Measurements from ENCODE around the gene PPP1R18.

PPP1R18 gene

DNA sequence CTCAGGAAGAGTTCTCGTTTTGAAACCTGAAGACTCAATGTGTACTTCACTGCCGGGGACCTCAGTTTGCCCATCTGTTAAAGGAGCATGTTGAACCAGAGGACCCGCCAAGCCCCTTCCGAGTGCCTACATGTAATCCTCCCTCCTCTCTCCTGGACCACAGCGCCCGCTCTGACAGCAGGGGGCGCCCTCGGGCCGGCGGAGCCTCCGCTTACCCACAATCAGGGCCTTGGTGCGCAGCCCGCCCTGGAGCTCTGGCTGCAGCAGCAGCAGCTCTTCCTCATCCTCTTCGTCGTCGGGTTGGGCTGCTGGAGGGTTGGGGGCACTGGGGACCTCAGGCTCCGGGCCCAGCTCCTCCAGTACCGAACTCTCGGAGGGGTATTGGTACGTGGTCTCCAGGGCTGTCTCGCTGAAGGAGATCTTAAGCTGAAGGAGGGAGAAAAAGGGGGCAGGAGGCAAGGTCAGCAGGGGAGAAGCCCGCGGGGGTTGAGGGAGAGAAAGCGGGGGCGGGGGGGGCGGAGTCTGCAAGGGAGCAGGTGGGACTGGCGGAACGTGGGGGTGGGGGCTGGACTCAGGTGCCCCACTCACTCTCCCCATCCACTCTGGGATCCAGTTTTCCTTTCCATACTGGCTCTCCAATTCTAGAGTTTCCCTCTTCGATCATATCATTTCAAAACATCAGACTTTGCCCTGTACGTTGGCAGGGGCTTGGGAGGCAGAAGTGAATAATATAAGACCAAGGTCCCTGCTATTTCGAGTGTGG is 7.3 kb downstream of the PPP1R18 start:
- no peak overlapping the region for H3K14ac ChIP-seq (ENCODE audit: low read length in 2 of 2)
- peaks cover 21% of the 10 kb centered on the region for H3K4me1 ChIP-seq (ENCODE audit: control insufficient read depth, insufficient read depth, low read depth, low read length)
- H2BK120ac ChIP-seq (ENCODE audit: low read depth, low read length), result no peak overlapping the region
- peak overlapping the region; percentile 14 to 70 for H3K4me3 ChIP-seq (ENCODE audit: insufficient read depth in 1 of 2, low read depth in 1 of 2, low read length in 2 of 2)
- WGBS, result 16% methylated on average over 25 of the region's 31 CpGs
- no peak overlapping the region for H3K23ac ChIP-seq (ENCODE audit: low read length in 2 of 2)
- H3K9ac ChIP-seq (ENCODE audit: low read length), result peak overlapping the region; percentile 83
- H4K91ac ChIP-seq (ENCODE audit: low read length), result no peak overlapping the region
- H2AFZ ChIP-seq (ENCODE audit: low read depth, low read length), result no peak overlapping the region
- H4K8ac ChIP-seq (ENCODE audit: low read length), result no peak overlapping the region
- H2BK15ac ChIP-seq (ENCODE audit: low read depth, poor library complexity, severe bottlenecking), result no peak overlapping the region
- H3K79me1 ChIP-seq (replicated peaks; ENCODE audit: low read length, poor library complexity, severe bottlenecking), result peaks cover 3% of the 10 kb centered on the region
- peak overlapping the region; percentile 61 for H3K4me2 ChIP-seq (ENCODE audit: low read length, poor library complexity, severe bottlenecking)
- no peak overlapping the region for H3K18ac ChIP-seq (ENCODE audit: low read depth in 1 of 2, low read length in 2 of 2)
- no peak overlapping the region for H3K4ac ChIP-seq (ENCODE audit: low read depth in 1 of 2, low read length in 2 of 2)
- H2BK5ac ChIP-seq (ENCODE audit: low read depth, low read length, poor library complexity, severe bottlenecking), result no peak overlapping the region
- H3K36me3 ChIP-seq (ENCODE audit: control insufficient read depth in 1 of 2, insufficient read depth in 2 of 2, low read depth in 1 of 2, low read length in 2 of 2), result peaks cover 51 to 53% of the 10 kb centered on the region in 2 experiments
- no peak overlapping the region for H2AK5ac ChIP-seq (ENCODE audit: low read length, severe bottlenecking)
- H3K9me3 ChIP-seq (ENCODE audit: control insufficient read depth, low read length), result no peaks in the 10 kb centered on the region
- peak; percentile 81 for DNase-seq
- H2BK12ac ChIP-seq (ENCODE audit: low read length in 2 of 2), result no peak overlapping the region
- H3K27ac ChIP-seq (ENCODE audit: low read length, poor library complexity, severe bottlenecking), result peak overlapping the region; percentile 54
- H3K27me3 ChIP-seq (ENCODE audit: control insufficient read depth in 1 of 2, insufficient read depth in 1 of 2, low read length in 2 of 2), result no peaks in the 10 kb centered on the region

DNA sequence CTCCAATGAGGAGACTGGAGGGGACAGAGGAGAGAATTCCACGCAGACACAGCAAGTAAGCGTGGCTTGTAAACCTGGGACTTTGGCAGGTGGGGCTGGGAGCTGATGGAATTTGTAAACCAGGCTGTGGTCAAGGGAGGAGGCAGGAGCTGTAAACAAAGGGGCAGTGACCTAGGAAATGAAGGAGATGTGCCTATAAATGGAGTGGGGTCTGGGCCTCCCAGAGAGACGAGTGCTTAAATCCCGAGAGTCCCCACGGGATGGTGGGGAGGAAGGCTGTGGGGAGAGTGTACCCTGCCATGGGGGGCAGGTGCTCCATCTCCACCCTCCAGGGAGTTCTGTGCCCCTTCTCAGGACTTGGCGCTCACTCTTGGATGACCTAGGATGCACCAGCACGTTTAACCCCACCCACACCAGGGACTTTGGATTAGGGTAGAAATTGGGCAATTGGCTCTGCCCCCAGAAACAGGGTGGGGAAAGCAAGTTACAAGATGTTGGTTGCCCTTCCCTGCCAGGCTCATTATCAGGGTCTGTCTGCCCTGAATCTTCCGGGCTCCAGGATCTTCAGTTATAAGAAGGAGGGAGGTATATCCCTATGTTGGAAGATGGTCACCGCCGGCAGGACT is 9.7 kb downstream of the PPP1R18 start:
- H2BK5ac ChIP-seq (ENCODE audit: low read depth, low read length, poor library complexity, severe bottlenecking), result no peak overlapping the region
- no peak overlapping the region for H2BK120ac ChIP-seq (ENCODE audit: low read depth, low read length)
- no peak for DNase-seq
- peaks cover 3% of the 10 kb centered on the region for H3K79me1 ChIP-seq (replicated peaks; ENCODE audit: low read length, poor library complexity, severe bottlenecking)
- H3K4me2 ChIP-seq (ENCODE audit: low read length, poor library complexity, severe bottlenecking), result no peak overlapping the region
- no peak overlapping the region for H3K18ac ChIP-seq (ENCODE audit: low read depth in 1 of 2, low read length in 2 of 2)
- WGBS, result 92% methylated on average over 8 of the region's 10 CpGs
- H3K36me3 ChIP-seq (ENCODE audit: control insufficient read depth in 1 of 2, insufficient read depth in 2 of 2, low read depth in 1 of 2, low read length in 2 of 2), result peaks cover 41 to 44% of the 10 kb centered on the region in 2 experiments
- no peak overlapping the region for H3K27ac ChIP-seq (ENCODE audit: low read length, poor library complexity, severe bottlenecking)
- H2AFZ ChIP-seq (ENCODE audit: low read depth, low read length), result no peak overlapping the region
- peak overlapping the region in 1 of 2 experiments; percentile 19 for H2BK12ac ChIP-seq (ENCODE audit: low read length in 2 of 2)
- H3K4ac ChIP-seq (ENCODE audit: low read depth in 1 of 2, low read length in 2 of 2), result no peak overlapping the region
- H3K23ac ChIP-seq (ENCODE audit: low read length in 2 of 2), result no peak overlapping the region
- no peaks in the 10 kb centered on the region for H3K27me3 ChIP-seq (ENCODE audit: control insufficient read depth in 1 of 2, insufficient read depth in 1 of 2, low read length in 2 of 2)
- H3K14ac ChIP-seq (ENCODE audit: low read length in 2 of 2), result no peak overlapping the region
- peak overlapping the region; percentile 52 for H4K91ac ChIP-seq (ENCODE audit: low read length)
- no peak overlapping the region for H2BK15ac ChIP-seq (ENCODE audit: low read depth, poor library complexity, severe bottlenecking)
- no peaks in the 10 kb centered on the region for H3K9me3 ChIP-seq (ENCODE audit: control insufficient read depth, low read length)
- no peak overlapping the region for H3K4me3 ChIP-seq (ENCODE audit: insufficient read depth in 1 of 2, low read depth in 1 of 2, low read length in 2 of 2)
- no peak overlapping the region for H4K8ac ChIP-seq (ENCODE audit: low read length)
- peaks cover 23% of the 10 kb centered on the region for H3K4me1 ChIP-seq (ENCODE audit: control insufficient read depth, insufficient read depth, low read depth, low read length)
- H2AK5ac ChIP-seq (ENCODE audit: low read length, severe bottlenecking), result no peak overlapping the region
- no peak overlapping the region for H3K9ac ChIP-seq (ENCODE audit: low read length)

DNA sequence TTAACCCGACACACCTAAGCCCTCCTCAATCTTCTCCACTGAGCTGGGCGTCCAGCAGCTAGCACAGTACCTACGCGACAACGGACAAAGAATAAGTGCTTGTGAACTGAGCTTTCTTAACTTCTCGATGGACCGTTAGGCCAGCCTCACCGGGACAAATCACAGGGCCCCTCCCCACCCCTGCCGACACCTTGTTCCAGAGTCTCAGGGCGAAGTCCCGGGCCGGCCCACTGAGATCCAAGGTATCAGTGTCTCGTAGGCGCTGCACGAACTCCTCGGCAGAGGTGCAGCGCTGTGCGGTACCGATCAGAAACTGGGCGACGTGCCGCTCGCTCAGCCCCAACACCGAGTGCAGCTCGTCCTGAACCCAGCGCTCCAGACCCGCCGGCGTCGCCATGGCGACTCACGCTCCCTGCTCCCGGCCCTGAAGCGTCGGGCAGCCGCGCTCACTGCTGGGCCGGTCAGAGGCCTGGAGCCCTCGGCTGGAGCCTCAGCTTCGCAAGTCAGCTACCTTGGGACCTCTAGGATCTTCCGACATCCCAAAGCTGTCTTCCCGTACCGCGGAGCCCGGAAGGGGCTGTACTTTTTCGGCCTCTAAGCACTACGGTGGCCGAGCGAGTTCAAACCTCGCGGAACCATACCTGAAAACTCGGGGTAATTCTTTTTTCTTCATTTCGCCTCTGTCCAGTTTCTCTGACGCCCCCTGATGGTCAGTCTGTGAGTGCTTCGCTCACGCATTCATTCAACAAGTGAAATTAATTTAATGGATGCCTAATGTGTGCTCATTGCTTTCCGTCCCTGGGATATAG is 13.8 kb downstream of the PPP1R18 start, which contains the start of gene DHX16:
DHX16 (minus strand) TSS at position 562 of the 809 bp plus-strand sequence; CDS start at position 397, 165 bp downstream.
- H3K4me2 ChIP-seq (ENCODE audit: low read length, poor library complexity, severe bottlenecking), result peak within 1 kb of the TSS; percentile 87
- H3K18ac ChIP-seq (ENCODE audit: low read depth in 1 of 2, low read length in 2 of 2), result peak within 1 kb of the TSS; percentile 23 to 71
- peak within 1 kb of the TSS; percentile 19 for H3K27ac ChIP-seq (ENCODE audit: low read length, poor library complexity, severe bottlenecking)
- peaks cover 19% of the 10 kb centered on the region for H3K79me1 ChIP-seq (replicated peaks; ENCODE audit: low read length, poor library complexity, severe bottlenecking)
- H4K8ac ChIP-seq (ENCODE audit: low read length), result peak within 1 kb of the TSS; percentile 70
- H2BK12ac ChIP-seq (ENCODE audit: low read length in 2 of 2), result no peak within 1 kb of the TSS
- H3K27me3 ChIP-seq (ENCODE audit: control insufficient read depth in 1 of 2, insufficient read depth in 1 of 2, low read length in 2 of 2), result no peaks in the 10 kb centered on the region
- H3K4me1 ChIP-seq (ENCODE audit: control insufficient read depth, insufficient read depth, low read depth, low read length), result peaks cover 10% of the 10 kb centered on the region
- peak within 1 kb of the TSS; percentile 88 to 98 for H3K4me3 ChIP-seq (ENCODE audit: insufficient read depth in 1 of 2, low read depth in 1 of 2, low read length in 2 of 2)
- H3K4ac ChIP-seq (ENCODE audit: low read depth in 1 of 2, low read length in 2 of 2), result peak within 1 kb of the TSS; percentile 72 to 83
- H2BK15ac ChIP-seq (ENCODE audit: low read depth, poor library complexity, severe bottlenecking), result peak within 1 kb of the TSS; percentile 66
- peak; percentile 99 for DNase-seq
- H4K91ac ChIP-seq (ENCODE audit: low read length), result peak within 1 kb of the TSS; percentile 5
- H3K36me3 ChIP-seq (ENCODE audit: control insufficient read depth in 1 of 2, insufficient read depth in 2 of 2, low read depth in 1 of 2, low read length in 2 of 2), result peaks cover 37 to 46% of the 10 kb centered on the region in 2 experiments
- H3K14ac ChIP-seq (ENCODE audit: low read length in 2 of 2), result peak within 1 kb of the TSS in 1 of 2 experiments; percentile 95
- peak within 1 kb of the TSS in 1 of 2 experiments; percentile 63 for H3K23ac ChIP-seq (ENCODE audit: low read length in 2 of 2)
- H2BK120ac ChIP-seq (ENCODE audit: low read depth, low read length), result no peak within 1 kb of the TSS
- no peak within 1 kb of the TSS for H2AK5ac ChIP-seq (ENCODE audit: low read length, severe bottlenecking)
- WGBS, result under 1% methylated on average over 54 of the region's 57 CpGs
- H3K9me3 ChIP-seq (ENCODE audit: control insufficient read depth, low read length), result no peaks in the 10 kb centered on the region
- peak within 1 kb of the TSS; percentile 98 for H3K9ac ChIP-seq (ENCODE audit: low read length)
- H2BK5ac ChIP-seq (ENCODE audit: low read depth, low read length, poor library complexity, severe bottlenecking), result peak within 1 kb of the TSS; percentile 3
- peak within 1 kb of the TSS; percentile 74 for H2AFZ ChIP-seq (ENCODE audit: low read depth, low read length)
